HG03159 (cell line): ENCODE results near the gene MINDY3.
"Not testable (repeated sequence)": the region's sequence is repeated elsewhere in the genome, so short reads cannot be mapped to it uniquely, and the experiment has no call there.

Experiments used
- ATAC-seq: cut with Tn5 transposase; IDR thresholded peaks from one replicate; pipeline ENCODE4 v1.9.1; 2021; ENCODE audit warnings: mild to moderate bottlenecking, moderate library complexity; ENCODE audit not compliant: unreplicated experiment

The MINDY3 gene

GRCh38 chr10:15859906-15860691 is at the start of gene MINDY3:
MINDY3 (minus strand) TSS chr10:15860507; CDS start chr10:15860299, 208 bp downstream.
- ATAC-seq: peak; percentile 93

DNA sequence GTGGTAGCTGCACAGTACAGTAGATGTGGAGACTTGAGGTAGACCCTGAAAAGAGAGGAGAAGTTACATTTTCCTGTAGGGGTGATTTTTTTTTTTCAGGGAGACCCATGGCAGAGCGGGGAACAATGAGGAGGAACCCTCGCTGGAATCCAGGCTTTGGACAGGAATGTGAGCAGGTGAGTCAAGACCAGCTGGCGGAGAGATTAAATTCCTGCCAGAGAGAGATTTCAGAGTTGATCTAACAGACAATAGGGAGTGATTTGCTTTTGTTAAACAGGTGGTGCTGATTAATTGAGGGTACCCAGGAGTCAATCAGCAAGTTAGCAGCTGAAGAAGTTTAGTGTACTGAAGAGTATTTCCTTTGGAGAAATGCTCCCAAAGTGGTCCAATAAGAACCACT is 41.6 kb upstream of the MINDY3 start:
- ATAC-seq: no peak

- peak; percentile 59 for ATAC-seq
Measured at GRCh38 chr10:15898046-15898445, 37.7 kb upstream of the MINDY3 start.

DNA sequence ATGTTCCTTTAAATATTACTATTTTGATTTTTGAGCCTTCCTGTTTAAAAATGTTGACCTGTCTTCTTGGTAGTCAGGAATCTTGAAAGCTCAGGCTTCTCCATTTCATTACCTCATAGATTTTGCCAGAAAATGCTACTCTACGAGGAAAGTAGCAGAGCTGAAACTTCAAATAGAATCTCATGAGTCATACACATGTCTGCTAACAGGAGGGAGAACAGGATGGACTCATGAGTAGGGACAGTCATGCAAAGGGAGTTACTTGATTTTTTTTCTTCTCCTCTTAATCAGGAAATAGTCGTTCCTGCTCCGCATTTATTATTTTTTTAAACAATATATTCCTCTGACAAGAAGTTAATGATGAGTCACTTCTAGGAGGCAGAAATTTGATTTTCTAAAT is 37.0 kb upstream of the MINDY3 start:
- ATAC-seq: no peak

DNA sequence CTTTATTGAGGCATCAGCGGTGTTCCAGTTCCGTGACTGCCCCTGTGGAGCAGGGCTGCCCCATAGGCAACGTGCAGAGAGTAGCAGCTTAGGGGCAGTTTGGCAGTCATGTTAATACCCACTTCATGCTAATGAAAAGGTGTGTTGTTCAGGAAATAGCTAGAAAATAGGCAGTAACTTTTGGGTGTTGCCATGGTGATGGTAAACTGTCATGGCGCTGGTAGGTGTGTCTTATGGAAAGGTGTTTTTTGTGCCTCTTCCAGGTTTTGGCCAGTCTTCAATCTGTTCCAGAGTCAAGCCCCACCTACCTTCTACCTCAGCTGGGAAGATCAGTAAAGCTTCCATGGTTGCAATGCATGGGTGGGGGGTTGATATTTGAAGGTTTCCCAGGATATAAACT is 36.3 kb upstream of the MINDY3 start:
- ATAC-seq: no peak

DNA sequence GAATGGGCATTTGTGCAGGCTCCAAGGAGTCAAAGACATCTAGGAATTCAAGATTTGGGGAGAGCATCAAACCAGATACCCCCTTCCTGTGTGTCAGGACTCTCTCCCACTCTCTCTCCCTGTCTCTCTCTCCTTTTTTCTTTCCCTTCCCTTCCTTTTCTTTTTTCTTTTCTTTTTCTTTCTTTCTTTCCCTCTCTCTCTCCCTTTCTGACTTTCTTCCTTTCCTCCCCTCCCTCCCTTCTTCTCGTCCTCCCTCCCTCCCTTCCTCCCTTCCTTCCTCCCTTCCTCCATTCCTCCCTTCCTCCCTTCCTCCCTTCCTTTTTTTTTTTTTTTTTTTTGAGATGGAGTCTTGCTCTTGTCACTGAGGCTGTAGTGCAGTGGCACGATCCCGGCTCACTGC is 24.1 kb upstream of the MINDY3 start:
- ATAC-seq: no peak

- ATAC-seq: no peak
Measured at GRCh38 chr10:15881542-15881941, 21.2 kb upstream of the MINDY3 start.

- no peak for ATAC-seq
Measured at GRCh38 chr10:15879663-15880062, 19.4 kb upstream of the MINDY3 start.

DNA sequence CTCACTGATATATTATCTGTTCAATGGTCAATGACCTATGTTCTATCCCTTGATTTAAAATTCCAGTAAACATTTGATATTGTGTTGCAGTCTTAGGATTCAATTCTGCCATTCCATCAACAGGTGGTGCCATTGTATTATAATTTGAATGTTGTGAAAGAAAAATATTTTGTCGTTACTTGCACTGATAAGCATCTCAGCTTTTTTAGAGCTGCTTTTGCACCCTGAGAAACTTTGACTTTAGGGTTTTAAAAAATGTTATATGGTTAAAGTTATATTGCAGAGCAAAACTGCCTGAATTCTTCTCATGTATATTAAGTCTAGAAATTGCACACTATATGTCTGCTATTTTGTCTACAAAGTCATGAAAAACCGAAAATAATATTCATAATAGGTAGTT is 18.8 kb upstream of the MINDY3 start:
- no peak for ATAC-seq

DNA sequence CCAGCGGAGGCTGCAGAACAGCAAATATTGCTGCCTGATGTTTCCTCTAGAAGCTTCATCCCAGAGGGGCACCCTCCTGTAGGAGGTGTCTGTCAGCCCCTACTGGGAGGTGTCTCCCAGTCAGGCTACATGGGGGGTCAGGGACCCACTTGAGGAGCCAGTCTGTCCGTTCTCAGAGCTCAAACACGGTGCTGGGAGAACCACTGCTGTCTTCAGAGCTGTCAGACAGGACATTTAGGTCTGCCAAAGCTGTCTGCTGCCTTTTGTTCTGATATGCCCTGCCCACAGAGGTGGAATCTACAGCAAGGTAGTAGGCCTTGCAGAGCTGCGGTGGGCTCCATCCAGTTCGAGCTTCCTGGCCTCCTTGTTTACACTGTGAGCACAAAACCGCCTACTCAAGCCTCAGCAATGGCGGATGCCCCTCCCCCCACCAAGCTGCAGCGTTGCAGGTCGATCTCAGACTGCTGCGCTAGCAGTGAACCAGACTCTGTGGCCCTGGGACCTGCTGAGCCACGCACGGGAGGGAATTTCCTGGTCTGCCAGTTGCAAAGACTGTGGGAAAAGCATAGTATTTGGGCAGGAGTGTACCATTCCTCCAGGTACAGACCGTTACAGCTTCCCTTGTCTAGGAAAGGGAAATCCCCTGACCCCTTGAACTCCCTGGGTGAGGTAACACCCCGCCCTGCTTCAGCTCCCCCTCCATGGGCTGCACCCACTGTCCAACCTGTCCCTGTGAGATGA is 17.7 kb upstream of the MINDY3 start:
- no peak for ATAC-seq

DNA sequence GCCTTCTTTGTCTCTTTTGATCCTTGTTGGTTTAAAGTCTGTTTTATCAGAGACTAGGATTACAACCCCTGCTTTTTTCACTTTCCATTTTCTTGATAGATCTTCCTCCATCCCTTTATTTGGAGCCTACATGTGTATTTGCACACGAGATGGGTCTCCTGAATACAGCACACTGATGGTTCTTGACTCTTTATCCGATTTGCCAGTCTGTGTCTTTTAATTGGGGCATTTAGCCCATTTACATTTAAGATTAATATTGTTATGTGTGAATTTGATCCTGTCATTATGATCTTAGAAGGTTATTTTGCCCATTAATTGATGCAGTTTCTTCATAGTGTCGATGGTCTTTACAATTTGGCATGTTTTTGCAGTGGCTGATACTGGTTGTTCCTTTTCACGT is 16.0 kb upstream of the MINDY3 start:
- not testable (repeated sequence) for ATAC-seq

DNA sequence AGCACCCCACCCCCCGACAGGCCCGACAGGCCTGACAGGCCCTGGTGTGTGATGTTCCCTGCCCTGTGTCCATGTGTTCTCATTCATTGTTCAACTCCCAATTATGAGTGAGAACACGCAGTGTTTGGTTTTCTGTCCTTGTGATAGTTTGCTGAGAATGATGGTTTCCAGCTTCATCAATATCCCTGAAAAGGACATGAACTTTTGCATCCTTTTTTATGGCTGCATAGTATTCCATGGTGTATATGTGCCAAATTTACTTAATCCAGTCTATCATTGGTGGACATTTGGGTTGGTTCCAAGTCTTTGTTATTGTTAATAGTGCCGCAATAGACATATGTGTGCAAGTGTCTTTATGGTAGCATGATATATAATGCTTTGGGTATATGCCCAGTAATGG is 12.3 kb upstream of the MINDY3 start:
- not testable (repeated sequence) for ATAC-seq

- ATAC-seq: no peak
Measured at GRCh38 chr10:15871823-15872222, 11.5 kb upstream of the MINDY3 start.

DNA sequence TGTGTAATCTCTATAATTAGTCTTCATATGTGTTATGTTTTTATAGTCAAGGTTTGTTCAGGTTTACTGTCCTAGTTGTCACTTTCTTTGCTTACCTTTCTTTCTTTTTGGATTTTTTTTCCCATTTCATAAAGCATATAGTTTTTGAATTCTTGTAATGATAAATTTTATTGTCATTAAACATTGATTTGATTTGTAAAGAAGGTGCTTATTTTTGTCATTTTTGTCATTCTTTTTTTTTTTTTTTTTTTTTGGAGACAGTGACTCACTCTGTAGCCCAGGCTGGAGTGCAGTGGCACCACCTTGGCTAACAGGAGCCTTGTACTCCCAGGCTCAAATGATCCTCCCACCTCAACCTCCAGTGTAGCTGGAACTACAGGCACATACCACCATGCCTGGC is 9.6 kb upstream of the MINDY3 start:
- no peak for ATAC-seq

GRCh38 chr10:15868006-15868405 is 7.7 kb upstream of the MINDY3 start:
- no peak for ATAC-seq

DNA sequence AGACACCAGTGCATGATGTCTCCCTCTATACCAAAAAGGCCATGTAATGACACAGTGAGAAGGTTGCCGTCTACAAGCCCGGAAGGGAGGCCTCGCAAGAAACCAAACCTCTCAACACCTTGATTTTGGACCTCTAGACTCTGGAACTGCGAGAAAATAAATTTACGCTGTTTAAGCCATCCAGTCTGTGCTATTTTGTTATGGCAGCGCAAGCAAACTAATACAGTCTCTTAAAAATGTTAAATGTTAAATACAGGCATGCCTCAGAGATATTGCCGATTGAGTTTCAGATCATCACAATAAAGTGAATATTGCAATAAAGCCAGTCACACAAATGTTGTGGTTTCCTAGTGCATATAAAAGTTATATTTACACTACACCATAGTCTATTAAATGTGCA is 5.0 kb upstream of the MINDY3 start:
- no peak for ATAC-seq

GRCh38 chr10:15864419-15864818 is 4.1 kb upstream of the MINDY3 start:
- ATAC-seq: no peak

GRCh38 chr10:15863733-15864132 is 3.4 kb upstream of the MINDY3 start:
- ATAC-seq: no peak

- ATAC-seq: no peak
Measured at GRCh38 chr10:15863323-15863722, 3.0 kb upstream of the MINDY3 start.

DNA sequence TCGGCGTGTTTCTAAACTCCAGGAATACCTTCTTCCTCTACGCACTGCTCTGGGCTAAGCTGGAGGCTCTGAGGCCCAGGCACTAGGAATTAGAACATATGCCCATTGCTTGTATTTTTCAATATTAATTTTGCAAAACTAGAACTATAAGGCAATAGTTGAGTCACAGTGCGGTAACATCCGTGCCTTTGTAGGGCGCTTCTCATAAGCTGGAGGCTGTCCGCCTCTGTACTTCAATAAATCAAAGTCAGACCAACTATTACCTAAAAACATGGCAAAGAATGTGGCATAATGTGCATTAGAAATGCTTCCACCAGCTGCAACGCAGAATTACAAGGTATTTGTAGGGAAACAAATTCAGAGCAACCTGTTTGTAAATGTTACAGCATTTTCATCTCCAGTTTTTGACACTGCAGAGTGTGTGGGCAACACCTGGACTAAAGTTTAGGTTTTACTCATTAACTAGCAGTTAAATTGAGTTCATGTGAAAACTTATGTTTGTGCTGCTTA is 440 bp upstream of the MINDY3 start:
- no peak for ATAC-seq

DNA sequence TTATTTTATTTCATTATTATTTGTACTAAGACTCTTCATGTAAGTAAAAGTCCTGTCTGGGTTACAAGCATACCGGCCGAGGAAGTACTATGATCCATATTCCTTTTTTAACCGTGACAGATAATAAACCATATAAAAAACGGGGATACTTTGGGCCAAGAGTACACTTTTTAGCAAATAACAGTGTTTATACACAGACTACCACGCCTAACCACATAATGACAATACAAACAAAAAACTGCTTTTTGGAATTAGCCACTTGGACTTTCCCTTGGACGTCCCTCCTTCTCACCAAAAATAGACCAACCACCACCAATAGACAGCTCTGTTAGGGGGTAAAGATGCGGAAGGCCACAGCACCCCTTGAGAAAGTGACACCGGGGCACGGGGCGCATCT is 800 bp downstream of the MINDY3 start:
- ATAC-seq: no peak

GRCh38 chr10:15858861-15859281 is 1.4 kb downstream of the MINDY3 start:
- ATAC-seq: no peak
